SK-N-SH treated with all-trans-retinoic acid at 6 μM for 48 hours (cell line): ENCODE measurements around the gene CDC42BPB.

Source experiments
- ATAC-seq: fragments of 200-7000 bp; cut with Tn5 transposase; 3 replicates; pipeline ENCODE4 v1.9.1; 2020; ENCODE audit warnings: mild to moderate bottlenecking, moderate library complexity
- ARNTL ChIP-seq: fragments of 450-650 bp; formaldehyde crosslinking; IDR thresholded peaks from 2 replicates; pipeline ENCODE4 v1.5.0; 2020; ENCODE audit warnings: low read depth, mild to moderate bottlenecking, moderate library complexity, borderline replicate concordance
- BACH2 ChIP-seq: fragments of 250-450 bp; sonication (Bioruptor Pico); IDR thresholded peaks from 2 replicates; pipeline ENCODE4 v1.9.0; 2021; ENCODE audit warnings: mild to moderate bottlenecking, borderline replicate concordance
- CSDC2 ChIP-seq: fragments of 250-450 bp; sonication (Bioruptor Pico); IDR thresholded peaks from 2 replicates; pipeline ENCODE4 v1.5.0; 2020; ENCODE audit warnings: mild to moderate bottlenecking, moderate library complexity
- ESRRG ChIP-seq: fragments of 250-450 bp; sonication (Bioruptor Pico); IDR thresholded peaks from 2 replicates; pipeline ENCODE4 v1.6.1; 2021; ENCODE audit warnings: mild to moderate bottlenecking
- GLIS3 ChIP-seq: fragments of 250-450 bp; sonication (Bioruptor Pico); IDR thresholded peaks from 2 replicates; pipeline ENCODE4 v1.5.0; 2020; ENCODE audit warnings: mild to moderate bottlenecking, moderate library complexity
- ISL1 ChIP-seq: fragments of 250-450 bp; sonication (Bioruptor Pico); IDR thresholded peaks from 2 replicates; pipeline ENCODE4 v2.1.2; 2022; ENCODE audit warnings: mild to moderate bottlenecking, moderate library complexity
- OSR1 ChIP-seq: fragments of 250-450 bp; sonication (Bioruptor Pico); IDR thresholded peaks from 2 replicates; pipeline ENCODE4 v1.8.0; 2022; ENCODE audit warnings: moderate library complexity, mild to moderate bottlenecking, inconsistent platforms
- PATZ1 ChIP-seq: fragments of 250-450 bp; sonication (Bioruptor Pico); IDR thresholded peaks from 2 replicates; pipeline ENCODE4 v1.8.0; 2020; ENCODE audit warnings: mild to moderate bottlenecking, moderate library complexity, borderline replicate concordance
- POU6F1 ChIP-seq: fragments of 250-450 bp; sonication (Bioruptor Pico); IDR thresholded peaks from 2 replicates; pipeline ENCODE4 v1.8.0; 2021; ENCODE audit warnings: low read depth, mild to moderate bottlenecking, moderate library complexity, borderline replicate concordance
- PPARA ChIP-seq: fragments of 250-450 bp; sonication (Bioruptor Pico); IDR thresholded peaks from 2 replicates; pipeline ENCODE4 v1.5.0; 2020; ENCODE audit warnings: mild to moderate bottlenecking, borderline replicate concordance
- RARB ChIP-seq: fragments of 250-450 bp; sonication (Bioruptor Pico); IDR thresholded peaks from 2 replicates; pipeline ENCODE4 v1.8.0; 2021; ENCODE audit warnings: mild to moderate bottlenecking, moderate library complexity
- SNAI2 ChIP-seq: fragments of 250-450 bp; sonication (Bioruptor Pico); IDR thresholded peaks from 2 replicates; pipeline ENCODE4 v1.5.0; 2020; ENCODE audit warnings: mild to moderate bottlenecking, moderate library complexity
- TCF4 ChIP-seq: fragments of 250-450 bp; sonication (Bioruptor Pico); IDR thresholded peaks from 2 replicates; pipeline ENCODE4 v1.8.0; 2021; ENCODE audit warnings: mild to moderate bottlenecking, moderate library complexity, borderline replicate concordance
- TOX ChIP-seq: fragments of 250-450 bp; sonication (Bioruptor Pico); IDR thresholded peaks from 2 replicates; pipeline ENCODE4 v1.8.0; 2021; ENCODE audit warnings: mild to moderate bottlenecking, moderate library complexity, borderline replicate concordance
- TSHZ2 ChIP-seq: fragments of 250-450 bp; sonication (Bioruptor Pico); IDR thresholded peaks from 2 replicates; pipeline ENCODE4 v1.5.0; 2020; ENCODE audit warnings: mild to moderate bottlenecking, moderate library complexity
- ZC3H10 ChIP-seq: fragments of 250-450 bp; sonication (Bioruptor Pico); IDR thresholded peaks from 2 replicates; pipeline ENCODE4 v1.5.1; 2021; ENCODE audit warnings: mild to moderate bottlenecking, moderate library complexity
- ZFP3 ChIP-seq: fragments of 250-450 bp; sonication (Bioruptor Pico); IDR thresholded peaks from 2 replicates; pipeline ENCODE4 v1.5.0; 2020; ENCODE audit warnings: mild to moderate bottlenecking, moderate library complexity
- ZFP30 ChIP-seq: fragments of 450-650 bp; formaldehyde crosslinking; IDR thresholded peaks from 2 replicates; pipeline ENCODE4 v1.5.0; 2022; ENCODE audit warnings: mild to moderate bottlenecking, moderate library complexity
- ZNF565 ChIP-seq: fragments of 450-650 bp; formaldehyde crosslinking; conservative IDR thresholded peaks from 2 replicates; pipeline ENCODE4 v1.5.0; 2020; ENCODE audit warnings: low read depth, mild to moderate bottlenecking, moderate library complexity
- ZNF70 ChIP-seq: fragments of 450-650 bp; formaldehyde crosslinking; IDR thresholded peaks from 2 replicates; pipeline ENCODE4 v1.5.0; 2020; ENCODE audit warnings: mild to moderate bottlenecking, moderate library complexity
- ZNF8 ChIP-seq: fragments of 450-650 bp; formaldehyde crosslinking; IDR thresholded peaks from 2 replicates; pipeline ENCODE4 v1.5.0; 2020; ENCODE audit warnings: mild to moderate bottlenecking, moderate library complexity

Gene CDC42BPB

GRCh38 chr14:102973706-102974285 lies 83.6 kb downstream of the CDC42BPB start:
- ATAC-seq: no peak
- TF ChIP-seq POU6F1: no peak
- TF ChIP-seq ESRRG: no peak
- no peak for TF ChIP-seq RARB (CRISPR knock-in tag)
- TF ChIP-seq BACH2 (CRISPR knock-in tag): no peak
- no peak for TF ChIP-seq ZNF565 (CRISPR knock-in tag)
- no peak for TF ChIP-seq TSHZ2 (CRISPR knock-in tag)
- TF ChIP-seq GLIS3: no peak
- no peak for TF ChIP-seq TCF4
- no peak for TF ChIP-seq TOX (CRISPR knock-in tag)

- no peak for ATAC-seq
- TF ChIP-seq ARNTL (CRISPR knock-in tag): no peak
- TF ChIP-seq ISL1: no peak
- no peak for TF ChIP-seq ESRRG
- no peak for TF ChIP-seq SNAI2 (CRISPR knock-in tag)
- TF ChIP-seq TCF4: no peak
- TF ChIP-seq PPARA (CRISPR knock-in tag): no peak
- TF ChIP-seq OSR1 (CRISPR knock-in tag): no peak
- no peak for TF ChIP-seq CSDC2 (CRISPR knock-in tag)
- TF ChIP-seq RARB (CRISPR knock-in tag): no peak
- TF ChIP-seq ZNF8 (CRISPR knock-in tag): no peak
- TF ChIP-seq POU6F1: no peak
- TF ChIP-seq PATZ1 (CRISPR knock-in tag): no peak
- no peak for TF ChIP-seq TOX (CRISPR knock-in tag)
Observed at GRCh38 chr14:102971836-102972606, 85.3 kb downstream of the CDC42BPB start.

GRCh38 chr14:102971314-102971713 lies 86.0 kb downstream of the CDC42BPB start:
- ATAC-seq: no peak
- TF ChIP-seq ZNF565 (CRISPR knock-in tag): no peak
- no peak for TF ChIP-seq ZFP30 (CRISPR knock-in tag)
- TF ChIP-seq ZFP3 (CRISPR knock-in tag): no peak
- TF ChIP-seq ZC3H10 (CRISPR knock-in tag): no peak
- no peak for TF ChIP-seq POU6F1
- no peak for TF ChIP-seq TOX (CRISPR knock-in tag)
- TF ChIP-seq ZNF70: no peak
- TF ChIP-seq OSR1 (CRISPR knock-in tag): no peak
- no peak for TF ChIP-seq ISL1
- no peak for TF ChIP-seq PATZ1 (CRISPR knock-in tag)
- TF ChIP-seq GLIS3: no peak
- no peak for TF ChIP-seq RARB (CRISPR knock-in tag)
- TF ChIP-seq SNAI2 (CRISPR knock-in tag): no peak
- no peak for TF ChIP-seq ZNF8 (CRISPR knock-in tag)
- TF ChIP-seq CSDC2 (CRISPR knock-in tag): no peak
- TF ChIP-seq TSHZ2 (CRISPR knock-in tag): no peak
